HEK293T (cell line): ENCODE results near the gene KANK2.
"Not testable (repeated sequence)": the region's sequence is repeated elsewhere in the genome, so short reads cannot be mapped to it uniquely, and the experiment has no call there.

Experiments
- CTCF ChIA-PET: fragments of 350-600 bp; formaldehyde crosslinking; extraction: SDS; loops from one replicate; lab custom pipeline; 2021; ENCODE audit warnings: antibody characterized with exemption, inconsistent platforms; lab: Yijun Ruan, JAX
- POLR2A ChIA-PET: fragments of 350-600 bp; formaldehyde crosslinking; extraction: SDS; loops from one replicate; lab custom pipeline; 2020; ENCODE audit warnings: antibody characterized with exemption, inconsistent platforms; lab: Yijun Ruan, JAX
- DNase-seq: peaks from one replicate; pipeline ENCODE4 v3.0.0; 2012; ENCODE audit warnings: mixed read lengths; ENCODE audit errors: extremely low spot score
- ARNT ChIP-seq: fragments of 450-650 bp; IDR thresholded peaks from 2 replicates; pipeline ENCODE4 v1.6.1; 2017; ENCODE audit warnings: mild to moderate bottlenecking
- BHLHE40 ChIP-seq: fragments of 450-650 bp; IDR thresholded peaks from 2 replicates; pipeline ENCODE4 v1.6.1; 2016; ENCODE audit warnings: mild to moderate bottlenecking, moderate library complexity, borderline replicate concordance
- CTBP1 ChIP-seq: fragments of 450-650 bp; IDR thresholded peaks from 2 replicates; pipeline ENCODE4 v1.6.1; 2016; ENCODE audit warnings: borderline replicate concordance
- ELF4 ChIP-seq: fragments of 450-650 bp; IDR thresholded peaks from 2 replicates; pipeline ENCODE4 v1.6.1; 2017; ENCODE audit warnings: antibody characterized with exemption
- FOXA1 ChIP-seq: fragments of 450-650 bp; IDR thresholded peaks from 2 replicates; pipeline ENCODE4 v1.6.1; 2016; ENCODE audit warnings: mild to moderate bottlenecking
- FOXK2 ChIP-seq: fragments of 450-650 bp; IDR thresholded peaks from 2 replicates; pipeline ENCODE4 v1.6.1; 2016; ENCODE audit warnings: mild to moderate bottlenecking
- FOXM1 ChIP-seq: fragments of 450-650 bp; IDR thresholded peaks from 2 replicates; pipeline ENCODE4 v1.6.1; 2017; ENCODE audit warnings: mild to moderate bottlenecking, borderline replicate concordance
- HDGF ChIP-seq: fragments of 450-650 bp; IDR thresholded peaks from 2 replicates; pipeline ENCODE4 v1.6.1; 2017; ENCODE audit warnings: antibody characterized with exemption, borderline replicate concordance
- L3MBTL2 ChIP-seq: fragments of 450-650 bp; conservative IDR thresholded peaks from 2 replicates; pipeline ENCODE4 v1.6.1; 2016; ENCODE audit warnings: mild to moderate bottlenecking
- LEF1 ChIP-seq: fragments of 450-650 bp; IDR thresholded peaks from 2 replicates; pipeline ENCODE4 v1.6.1; 2017; ENCODE audit warnings: mild to moderate bottlenecking, borderline replicate concordance
- NFRKB ChIP-seq: fragments of 450-650 bp; IDR thresholded peaks from 2 replicates; pipeline ENCODE4 v1.6.1; 2016; ENCODE audit warnings: mild to moderate bottlenecking, moderate library complexity
- PKNOX1 ChIP-seq: fragments of 450-650 bp; IDR thresholded peaks from 2 replicates; pipeline ENCODE4 v1.6.1; 2016
- SP1 ChIP-seq: fragments of 450-650 bp; IDR thresholded peaks from 2 replicates; pipeline ENCODE4 v1.6.1; 2017
- SUZ12 ChIP-seq: fragments of 450-650 bp; IDR thresholded peaks from 2 replicates; pipeline ENCODE4 v1.6.1; 2016; ENCODE audit warnings: mild to moderate bottlenecking
- TARDBP ChIP-seq: fragments of 450-650 bp; IDR thresholded peaks from 2 replicates; pipeline ENCODE4 v1.6.1; 2016
- ZNF384 ChIP-seq: fragments of 450-650 bp; IDR thresholded peaks from 2 replicates; pipeline ENCODE4 v1.6.1; 2016

Gene KANK2

GRCh38 chr19:11168568-11168967 is 28.8 kb downstream of the KANK2 start:
- ChIA-PET CTCF (no interaction called here), POLR2A (interaction anchor here (0.8 kb wide), 1 partner anchor 12 kb away, joined by 3 read pairs; no protein-coding TSS in a partner anchor)
- no peak for DNase-seq
- TF ChIP-seq ELF4 (no peak), BHLHE40 (no peak), HDGF (no peak), LEF1 (no peak), SP1 (no peak), ZNF384 (no peak)

GRCh38 chr19:11166281-11167142 is 30.8 kb downstream of the KANK2 start:
- TF ChIP-seq LEF1 = no peak
- no peak for TF ChIP-seq HDGF
- TF ChIP-seq ELF4 = no peak
- TF ChIP-seq BHLHE40 = no peak
- no peak for TF ChIP-seq SUZ12
- TF ChIP-seq FOXK2 = no peak
- no peak for TF ChIP-seq TARDBP
- no peak for TF ChIP-seq CTBP1
- DNase-seq = no peak
- POLR2A ChIA-PET = interaction anchor here (1.8 kb wide), 1 partner anchor 10 kb away, joined by 5 read pairs; no protein-coding TSS in a partner anchor
- CTCF ChIA-PET = no interaction called here

- DNase-seq = no peak
- TF ChIP-seq CTBP1 (no peak), FOXA1 (no peak), FOXM1 (no peak), SUZ12 (no peak), ZNF384 (no peak)
- CTCF ChIA-PET = no interaction called here
- POLR2A ChIA-PET = interaction anchor here (1.8 kb wide), 1 partner anchor 9 kb away, joined by 5 read pairs; no protein-coding TSS in a partner anchor
These were observed 31.8 kb downstream of the KANK2 start for GRCh38 chr19:11165486-11166030.

GRCh38 chr19:11164879-11165406 is 32.4 kb downstream of the KANK2 start:
- POLR2A ChIA-PET = interaction anchor here (1.8 to 1.9 kb wide), 2 partner anchors 9 to 10 kb away, joined by 5 read pairs; partner anchors contain the start of gene SPC24
- CTCF ChIA-PET = interaction anchor here (1.1 kb wide), 1 partner anchor 39 kb away, joined by 3 read pairs; no protein-coding TSS in a partner anchor
- TF ChIP-seq SP1 = no peak
- DNase-seq = no peak

- no peak for DNase-seq
- ChIA-PET POLR2A (interaction anchor here (1.9 kb wide), 1 partner anchor 9 kb away, joined by 5 read pairs; the partner anchor contains the start of gene SPC24), CTCF (interaction anchor here (0.7 to 1.1 kb wide), 2 partner anchors 21 to 38 kb away, joined by 3 read pairs; no protein-coding TSS in a partner anchor)
- TF ChIP-seq CTBP1 (no peak), SP1 (no peak), FOXK2 (no peak), FOXA1 (no peak), ARNT (no peak), HDGF (no peak), ZNF384 (no peak), NFRKB (no peak), TARDBP (no peak), SUZ12 (no peak), L3MBTL2 (no peak), ELF4 (no peak), PKNOX1 (no peak)
These were observed 33.0 kb downstream of the KANK2 start for GRCh38 chr19:11164296-11164695.

DNA sequence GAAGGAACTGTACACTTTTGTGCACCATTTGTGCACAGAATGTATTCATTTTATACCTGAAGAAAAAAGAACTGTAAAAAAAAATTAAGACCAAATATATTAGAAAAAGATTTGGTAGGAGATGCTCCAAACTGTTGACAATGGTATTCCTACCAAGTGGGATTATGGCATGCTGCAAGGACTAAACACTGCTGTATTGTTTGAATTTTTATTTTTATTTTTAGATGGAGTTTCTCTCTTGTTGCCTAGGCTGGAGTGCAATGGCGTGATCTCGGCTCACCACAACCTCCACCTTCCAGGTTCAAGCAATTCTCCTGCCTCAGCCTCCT is 36.9 kb downstream of the KANK2 start:
- DNase-seq, POLR2A ChIA-PET, CTCF ChIA-PET: not testable (repeated sequence)

- DNase-seq = no peak
- CTCF ChIA-PET = no interaction called here
- POLR2A ChIA-PET = no interaction called here
- TF ChIP-seq HDGF (no peak), BHLHE40 (no peak), ZNF384 (no peak)
These were observed 37.5 kb downstream of the KANK2 start for GRCh38 chr19:11159598-11160439.
